ENCODE results near the gene SLAIN2. TPM values are rescaled to one million over a fixed set of nuclear protein-coding genes. Genes with fewer than 3 reads are reported as not detected.
A peak's percentile ranks its signal among the peaks of the same experiment; 100 is the strongest.

The SLAIN2 gene
- total and polyA plus RNA-seq, 8 donors = 60.1 to 87.0 (median 66.8) TPM

DNA sequence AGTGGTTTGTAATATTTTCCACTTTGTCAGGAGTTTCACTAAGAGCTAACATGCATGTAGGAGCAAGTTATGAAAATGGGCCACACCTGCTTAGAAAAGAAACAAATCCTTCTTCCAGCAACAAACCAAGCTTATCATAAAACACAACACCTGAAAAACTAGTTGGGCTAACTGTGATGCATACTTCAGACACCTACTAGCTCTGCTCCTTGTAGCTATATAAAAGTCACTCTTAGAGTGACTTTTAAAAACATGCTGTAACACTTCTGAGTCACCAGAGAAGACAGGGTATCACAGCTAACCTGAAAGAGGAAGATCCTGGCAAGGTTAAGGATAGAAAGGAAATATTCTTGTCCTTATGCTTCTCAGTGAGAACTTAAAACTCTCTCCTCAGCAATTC lies 3.6 kb upstream of the SLAIN2 start:
- Histone ChIP-seq H3K36me3 (no peaks in the 10 kb centered on the region), H3K9me3 (no peaks in the 10 kb centered on the region), H3K4me3 (no peak overlapping the region), H3K4me1 (peaks cover 5 to 19% of the 10 kb centered on the region in 2 donors), H3K27ac (peak overlapping the region in 1 of 2 donors; percentile 6), H3K27me3 (no peaks in the 10 kb centered on the region)
- DNase-seq = peak in 1 of 4 donors; percentile 32
- TF ChIP-seq CTCF (IDR thresholded peaks at IDR 0.05) = no peak
- no peak for ATAC-seq
- intact Hi-C loops (cut with DNase I) = no loop called here

GRCh38 chr4:48339642-48340041 lies 1.7 kb upstream of the SLAIN2 start:
- H3K27ac ChIP-seq = peak overlapping the region; percentile 97 to 99
- H3K27me3 ChIP-seq = no peaks in the 10 kb centered on the region
- intact Hi-C loops (cut with DNase I) = no loop called here
- ATAC-seq (no peak), DNase-seq (no peak)
- no peaks in the 10 kb centered on the region for H3K9me3 ChIP-seq
- H3K4me3 ChIP-seq = no peak overlapping the region
- peaks cover 10 to 39% of the 10 kb centered on the region in 2 donors for H3K4me1 ChIP-seq
- no peaks in the 10 kb centered on the region for H3K36me3 ChIP-seq
- TF ChIP-seq CTCF (IDR thresholded peaks at IDR 0.05) = no peak

GRCh38 chr4:48340276-48340964 lies 909 bp upstream of the SLAIN2 start:
- Histone ChIP-seq H3K4me1 (peaks cover 10 to 40% of the 10 kb centered on the region in 2 donors), H3K27me3 (no peaks in the 10 kb centered on the region), H3K36me3 (no peaks in the 10 kb centered on the region), H3K9me3 (no peaks in the 10 kb centered on the region), H3K27ac (peak overlapping the region; percentile 97 to 99), H3K4me3 (peak overlapping the region; percentile 24 to 96)
- TF ChIP-seq CTCF (IDR thresholded peaks at IDR 0.05) = no peak
- intact Hi-C loops (cut with DNase I) = no loop called here
- peak; percentile 29 for ATAC-seq
- peak in 1 of 4 donors; percentile 26 for DNase-seq

DNA sequence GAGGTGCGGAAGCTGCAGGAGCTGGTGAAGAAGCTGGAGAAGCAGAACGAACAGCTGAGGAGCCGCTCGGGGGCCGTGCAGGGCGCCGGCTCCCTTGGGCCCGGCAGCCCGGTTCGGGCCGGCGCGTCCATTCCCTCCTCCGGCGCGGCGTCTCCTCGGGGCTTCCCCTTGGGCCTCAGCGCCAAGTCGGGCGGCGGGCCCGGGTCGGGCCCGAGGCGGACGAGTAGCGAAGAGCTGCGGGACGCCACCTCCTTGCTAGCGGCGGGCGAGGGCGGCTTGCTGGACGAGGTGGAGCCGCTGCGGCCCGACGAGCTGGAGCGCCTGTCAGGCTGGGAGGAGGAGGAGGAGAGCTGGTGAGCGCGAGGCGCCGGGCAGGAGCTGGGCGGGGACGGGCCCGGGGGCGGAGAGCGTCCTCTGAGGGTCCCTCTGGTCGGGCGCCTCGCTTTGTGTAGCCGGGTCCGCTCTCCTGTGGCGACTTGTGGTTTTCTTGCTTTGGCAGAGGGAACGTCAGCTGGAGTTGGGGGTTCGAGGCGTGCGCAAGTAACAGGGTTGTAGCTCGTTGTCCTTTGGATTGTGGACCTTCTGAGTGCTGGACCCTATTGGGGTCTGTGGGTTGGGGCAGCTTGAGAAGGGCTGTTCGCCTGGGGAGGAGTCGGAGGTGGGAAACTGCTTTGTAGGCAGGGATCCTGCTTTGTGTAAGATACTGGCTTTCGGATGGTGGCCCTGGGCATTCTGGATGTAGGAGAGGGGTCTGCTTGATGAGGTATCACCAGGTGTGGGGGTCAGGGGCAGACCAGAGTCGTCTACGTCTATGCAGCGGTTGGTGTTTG lies 662 bp downstream of the SLAIN2 start:
- intact Hi-C loops (cut with DNase I) = no loop called here
- peak; percentile 32 for ATAC-seq
- TF ChIP-seq CTCF (IDR thresholded peaks at IDR 0.05) = no peak
- Histone ChIP-seq H3K27ac (peak overlapping the region; percentile 97 to 99), H3K27me3 (no peaks in the 10 kb centered on the region), H3K4me3 (peak overlapping the region; percentile 77 to 96), H3K9me3 (no peaks in the 10 kb centered on the region), H3K36me3 (no peaks in the 10 kb centered on the region), H3K4me1 (peaks cover 10 to 46% of the 10 kb centered on the region in 2 donors)
- peak; percentile 64 to 93 (median 68) for DNase-seq

DNA sequence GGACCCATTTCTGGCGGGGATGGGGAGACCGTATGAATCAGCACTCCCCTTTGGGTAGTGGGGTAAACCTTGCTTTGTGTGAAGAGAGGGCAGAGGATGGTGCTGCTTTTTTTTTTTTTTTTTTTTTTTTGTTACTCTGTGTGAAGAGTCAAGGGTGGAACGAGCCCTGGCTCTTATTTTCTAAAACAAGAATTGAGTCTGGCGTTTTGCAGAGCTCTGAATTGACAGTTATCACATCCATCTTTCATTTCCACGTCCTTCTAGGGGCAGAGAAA lies 1.2 kb downstream of the SLAIN2 start:
- Histone ChIP-seq H3K9me3 (no peaks in the 10 kb centered on the region), H3K36me3 (no peaks in the 10 kb centered on the region), H3K4me3 (peak overlapping the region; percentile 77 to 96), H3K27me3 (no peaks in the 10 kb centered on the region), H3K4me1 (peaks cover 10 to 47% of the 10 kb centered on the region in 2 donors), H3K27ac (peak overlapping the region; percentile 97 to 99)
- no peak for ATAC-seq
- DNase-seq = no peak
- no peak for TF ChIP-seq CTCF (IDR thresholded peaks at IDR 0.05)
- intact Hi-C loops (cut with DNase I) = no loop called here

Data from left lung (tissue), 10 donors.